Right atrium auricular region (tissue), 2 donors: Measurements from ENCODE around the gene RIPK1. TPM values are rescaled to one million over a fixed set of nuclear protein-coding genes. Genes with fewer than 3 reads are reported as not detected.
"Not testable (repeated sequence)": the region's sequence is repeated elsewhere in the genome, so short reads cannot be mapped to it uniquely, and the experiment has no call there.

Source experiments
- DNase-seq: peaks from one replicate; pipeline ENCODE4 v3.0.0-alpha.2; 2019; ENCODE audit warnings: low spot score
- H3K27ac ChIP-seq, 2 donors: fragments of 200-600 bp; sonication (generic); 1 replicate in 1 of 2; 2 replicates in 1 of 2; pipeline ENCODE4 v1.5.1; 2016 to 2019
- H3K27me3 ChIP-seq, 2 donors: fragments of 200-600 bp; sonication (generic); one replicate each; pipeline versions ENCODE4 v1.5.1 to v1.6.0; 2017 to 2019
- H3K36me3 ChIP-seq: fragments of 200-600 bp; sonication (generic); one replicate; pipeline ENCODE4 v1.5.1; 2016
- H3K4me1 ChIP-seq, 2 donors: fragments of 200-600 bp; sonication (generic); one replicate each; pipeline versions ENCODE4 v1.5.1 to v1.6.0; 2017 to 2019
- H3K4me3 ChIP-seq, 2 donors: fragments of 200-600 bp; sonication (generic); 1 replicate in 1 of 2; 2 replicates in 1 of 2; pipeline ENCODE4 v1.5.1; 2017 to 2019; ENCODE audit warnings: mild to moderate bottlenecking in 1 of 2, moderate library complexity in 1 of 2
- H3K9me3 ChIP-seq, 2 donors: fragments of 200-600 bp; sonication (generic); one replicate each; pipeline ENCODE4 v1.5.1; 2019
- CTCF ChIP-seq, 2 donors: fragments of 200-600 bp; sonication (generic); IDR thresholded peaks; one replicate each; pipeline ENCODE4 v1.5.1; 2019; ENCODE audit warnings: antibody characterized with exemption in 2 of 2
- total RNA-seq, 2 donors: library from RNA; depleted of rRNA; stranded (reverse); fragments of >200 nt; gene quantifications; one replicate each; pipeline ENCODE4 v1.1.0, GENCODE V29; 2016

The RIPK1 gene
- total RNA-seq, 2 donors from 2014 or later: 9.5 to 11.3 TPM

- no peak overlapping the region for H3K27ac ChIP-seq
- H3K4me1 ChIP-seq: peaks cover 0 to 15% of the 10 kb centered on the region in 2 donors
- H3K9me3 ChIP-seq: no peaks in the 10 kb centered on the region
- H3K27me3 ChIP-seq: no peaks in the 10 kb centered on the region
- no peak for DNase-seq
- no peak overlapping the region for H3K4me3 ChIP-seq
- H3K36me3 ChIP-seq: peaks cover 38% of the 10 kb centered on the region
- TF ChIP-seq CTCF (IDR thresholded peaks at IDR 0.05): no peak
Measured at GRCh38 chr6:3075772-3076113, 7.4 kb downstream of the RIPK1 start.

GRCh38 chr6:3076320-3076719 lies 8.0 kb downstream of the RIPK1 start:
- no peak for DNase-seq
- no peak overlapping the region for H3K4me3 ChIP-seq
- peaks cover 44% of the 10 kb centered on the region for H3K36me3 ChIP-seq
- no peak overlapping the region for H3K27ac ChIP-seq
- H3K9me3 ChIP-seq: no peaks in the 10 kb centered on the region
- peaks cover 0 to 12% of the 10 kb centered on the region in 2 donors for H3K4me1 ChIP-seq
- H3K27me3 ChIP-seq: no peaks in the 10 kb centered on the region
- TF ChIP-seq CTCF (IDR thresholded peaks at IDR 0.05): no peak

GRCh38 chr6:3077430-3077829 lies 9.1 kb downstream of the RIPK1 start:
- peaks cover 0 to 12% of the 10 kb centered on the region in 2 donors for H3K4me1 ChIP-seq
- no peaks in the 10 kb centered on the region for H3K27me3 ChIP-seq
- H3K9me3 ChIP-seq: no peaks in the 10 kb centered on the region
- DNase-seq: no peak
- H3K27ac ChIP-seq: no peak overlapping the region
- peaks cover 47% of the 10 kb centered on the region for H3K36me3 ChIP-seq
- no peak for TF ChIP-seq CTCF (IDR thresholded peaks at IDR 0.05)
- H3K4me3 ChIP-seq: no peak overlapping the region

DNA sequence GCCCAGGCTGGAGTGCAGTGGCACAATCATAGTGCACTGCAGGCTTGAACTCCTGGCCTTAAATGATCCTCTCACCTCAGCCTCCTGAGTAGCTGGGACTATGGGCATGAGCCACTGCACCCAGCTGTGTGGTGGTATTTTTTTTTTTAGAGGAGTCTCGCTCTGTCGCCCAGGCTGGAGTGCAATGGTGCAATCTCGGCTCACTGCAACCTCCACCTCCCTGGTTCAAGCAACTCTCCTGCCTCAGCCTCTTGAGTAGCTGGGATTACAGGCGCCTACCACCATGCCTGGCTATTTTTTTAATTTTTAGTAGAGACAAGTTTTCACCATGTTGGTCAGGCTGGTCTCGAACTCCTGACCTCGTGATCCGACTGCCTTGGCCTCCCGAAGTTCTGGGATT lies 10.7 kb downstream of the RIPK1 start:
- Histone ChIP-seq H3K36me3 (peaks cover 62% of the 10 kb centered on the region), H3K4me1 (peaks cover 0 to 12% of the 10 kb centered on the region in 2 donors)
- H3K9me3 ChIP-seq, H3K27me3 ChIP-seq, H3K4me3 ChIP-seq, DNase-seq, H3K27ac ChIP-seq: not testable (repeated sequence)

GRCh38 chr6:3079682-3080081 lies 11.4 kb downstream of the RIPK1 start:
- Histone ChIP-seq H3K9me3 (no peaks in the 10 kb centered on the region), H3K36me3 (peaks cover 67% of the 10 kb centered on the region), H3K4me3 (no peak overlapping the region), H3K4me1 (peaks cover 0 to 12% of the 10 kb centered on the region in 2 donors), H3K27me3 (no peaks in the 10 kb centered on the region), H3K27ac (no peak overlapping the region)
- no peak for TF ChIP-seq CTCF (IDR thresholded peaks at IDR 0.05)
- no peak for DNase-seq

- no peak for TF ChIP-seq CTCF (IDR thresholded peaks at IDR 0.05)
- Histone ChIP-seq H3K27ac (no peak overlapping the region), H3K4me3 (no peak overlapping the region), H3K27me3 (no peaks in the 10 kb centered on the region), H3K36me3 (peaks cover 72% of the 10 kb centered on the region), H3K9me3 (no peaks in the 10 kb centered on the region), H3K4me1 (no peaks in the 10 kb centered on the region)
- DNase-seq: no peak
Measured at GRCh38 chr6:3081960-3082359, 13.7 kb downstream of the RIPK1 start.
